Stimulated activated CD4-positive, alpha-beta T cell treated with anti-CD3 and anti-CD28 coated beads, Interleukin-1b, Interleukin-23, amount 100 ng/mL, for 48 hours (primary cell): ENCODE measurements around the gene STK24.
A peak's percentile ranks its signal among the peaks of the same experiment; 100 is the strongest.

Experiments used
- DNase-seq: peaks from one replicate; pipeline ENCODE4 v3.0.0-alpha.2; 2020

The STK24 gene

GRCh38 chr13:98467263-98467985 is 109.5 kb downstream of the STK24 start:
- no peak for DNase-seq

DNA sequence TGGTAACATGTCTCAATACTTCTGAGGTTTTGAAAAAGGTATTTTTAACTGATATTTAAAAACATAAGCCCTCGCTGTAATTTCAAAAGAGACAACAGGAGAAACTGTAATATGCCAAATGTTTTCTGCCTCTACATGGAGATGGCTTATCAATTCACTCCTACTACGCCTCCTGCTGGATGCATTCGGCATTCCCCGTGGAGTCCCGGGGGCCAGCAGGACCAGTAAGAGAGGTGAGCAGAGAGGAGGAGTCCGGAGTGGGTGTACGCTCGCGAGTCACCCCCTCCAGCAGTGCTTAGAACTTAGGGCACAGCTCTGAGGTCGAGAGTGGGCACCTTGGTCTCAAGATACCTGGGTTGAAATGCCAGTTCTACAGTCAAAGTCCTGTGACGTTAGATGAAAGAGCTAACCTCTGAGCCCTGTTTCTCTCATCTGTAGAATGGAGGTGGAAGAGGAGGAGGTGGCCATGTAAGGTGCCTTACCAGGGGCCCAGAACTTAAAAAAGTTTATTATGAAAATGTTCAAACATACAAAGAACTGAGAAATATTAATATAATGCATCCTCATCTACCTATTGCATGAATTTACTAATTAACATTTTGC is 110.2 kb downstream of the STK24 start:
- peak; percentile 62 for DNase-seq

GRCh38 chr13:98462946-98463345 is 114.0 kb downstream of the STK24 start:
- no peak for DNase-seq

DNA sequence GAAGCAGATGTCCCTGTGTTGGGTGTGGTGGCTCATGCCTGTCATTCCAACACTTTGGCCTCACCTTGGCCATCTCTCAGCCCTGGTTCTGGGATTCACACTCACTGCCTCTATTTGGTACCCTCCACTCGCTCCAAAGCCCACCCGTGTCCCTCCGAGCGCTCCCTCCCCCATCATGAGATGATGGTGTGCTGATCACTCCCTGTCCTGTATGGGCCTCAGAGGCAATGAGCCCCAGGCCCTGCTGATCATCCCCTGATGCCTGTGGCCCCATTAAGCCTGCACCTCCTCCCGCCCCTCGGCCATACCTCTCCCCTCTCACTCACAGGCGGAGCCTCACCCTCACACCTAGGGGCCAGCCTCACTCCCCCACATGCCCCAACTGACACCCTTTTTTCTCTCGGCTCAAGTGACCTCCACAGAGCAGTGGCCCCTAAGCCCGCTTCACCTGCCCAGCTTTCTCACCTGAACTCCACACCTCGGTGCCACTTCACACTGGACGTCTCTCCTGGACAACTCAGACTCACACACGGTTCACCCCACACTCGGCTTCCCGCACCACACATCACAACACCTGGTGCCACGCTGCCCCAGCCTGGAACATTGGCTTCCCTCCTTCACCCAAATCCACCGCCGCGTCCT is 114.5 kb downstream of the STK24 start:
- DNase-seq: no peak

GRCh38 chr13:98461486-98462240 is 115.2 kb downstream of the STK24 start:
- no peak for DNase-seq

DNA sequence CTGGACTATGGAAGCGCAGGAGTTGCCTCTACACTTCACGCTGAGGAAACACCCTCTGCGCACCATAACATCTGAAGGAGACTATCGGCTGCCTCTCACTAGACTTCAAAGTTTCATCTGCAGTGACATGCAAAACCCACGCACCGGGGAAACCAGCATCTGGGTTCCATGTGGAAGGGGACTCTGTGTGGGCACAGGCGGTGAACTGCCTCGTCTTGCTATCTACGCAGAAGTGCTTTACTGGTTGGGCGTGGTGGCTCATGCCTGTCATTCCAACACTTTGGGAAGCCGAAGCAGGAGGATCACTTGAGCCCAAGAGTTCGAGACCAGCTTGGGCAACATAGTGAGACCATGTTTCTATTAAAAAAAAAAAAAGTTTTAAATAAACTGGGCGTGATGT is 116.4 kb downstream of the STK24 start:
- DNase-seq: no peak

GRCh38 chr13:98459721-98460370 is 117.1 kb downstream of the STK24 start:
- DNase-seq: no peak

GRCh38 chr13:98459171-98459681 is 117.7 kb downstream of the STK24 start:
- no peak for DNase-seq

DNA sequence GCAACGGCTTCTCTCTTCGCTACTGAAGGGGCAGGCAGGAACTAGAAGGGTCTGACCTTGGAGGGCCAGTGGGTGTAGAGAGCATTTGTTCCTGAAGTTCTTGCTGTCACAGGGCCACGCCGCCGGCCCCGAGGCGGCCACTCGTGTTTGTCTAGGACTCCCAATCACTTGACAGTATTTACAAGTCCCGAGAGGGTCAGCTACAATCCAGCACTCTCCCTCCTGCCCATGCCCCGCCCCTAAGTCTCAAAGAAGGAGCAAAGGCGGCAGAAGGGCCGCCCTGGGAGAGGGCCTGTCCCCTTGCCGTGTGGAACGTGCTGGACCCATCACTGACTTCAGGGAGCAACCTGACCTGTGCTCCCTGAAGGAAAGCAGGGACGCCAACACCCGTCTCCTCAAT is 118.5 kb downstream of the STK24 start:
- DNase-seq: no peak

- no peak for DNase-seq
These were observed 119.9 kb downstream of the STK24 start for GRCh38 chr13:98457053-98457452.

- no peak for DNase-seq
These were observed 120.5 kb downstream of the STK24 start for GRCh38 chr13:98456413-98456845.

DNA sequence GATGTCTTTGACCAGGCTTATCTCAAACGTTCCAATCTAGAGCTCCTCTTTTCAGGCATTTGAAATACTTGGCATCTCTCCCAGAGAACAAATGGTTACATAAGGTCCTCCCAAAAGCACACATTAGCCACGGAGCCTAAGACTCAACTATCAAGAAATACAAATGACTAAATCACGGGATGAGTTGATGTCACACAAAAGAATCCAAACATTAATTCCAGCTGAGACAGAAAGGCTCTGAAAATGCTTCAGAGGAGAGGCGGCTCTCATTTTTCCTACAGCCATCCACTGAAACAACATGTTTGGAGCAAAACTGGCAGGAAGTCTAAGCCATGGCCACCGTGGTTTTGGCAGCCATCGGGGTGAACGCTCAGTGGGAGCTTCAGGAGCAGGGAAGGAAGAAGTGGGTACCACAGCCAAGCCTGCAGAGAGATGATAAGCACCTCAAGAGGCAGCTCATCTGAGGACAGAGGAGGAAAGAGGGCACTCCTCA is 122.5 kb downstream of the STK24 start:
- no peak for DNase-seq

GRCh38 chr13:98452851-98453843 is 123.8 kb downstream of the STK24 start:
- DNase-seq: no peak

- DNase-seq: no peak
These were observed 125.0 kb downstream of the STK24 start for GRCh38 chr13:98451676-98452470.

GRCh38 chr13:98450539-98451111 is 126.3 kb downstream of the STK24 start:
- DNase-seq: peak; percentile 24

- DNase-seq: no peak
These were observed 126.9 kb downstream of the STK24 start for GRCh38 chr13:98450026-98450425.

DNA sequence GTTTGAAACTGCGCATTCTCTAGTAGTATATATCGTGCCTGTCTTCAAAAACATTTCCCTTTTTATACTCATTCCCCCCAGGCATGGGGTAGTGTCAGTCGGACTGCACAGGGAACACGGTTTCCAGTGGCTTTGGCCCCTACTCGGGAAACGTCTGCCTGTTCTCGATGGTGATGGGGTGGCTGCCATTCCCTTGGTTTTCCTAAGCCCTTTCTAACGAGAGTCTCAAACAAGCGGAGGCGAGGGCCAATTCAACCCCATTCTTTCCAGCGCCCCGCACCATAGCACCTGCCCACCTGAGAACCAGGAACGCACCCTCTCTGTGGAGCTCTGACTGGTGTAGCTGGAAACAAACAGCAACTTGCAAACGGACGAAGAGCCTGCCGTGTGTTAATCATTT is 127.6 kb downstream of the STK24 start:
- no peak for DNase-seq

DNA sequence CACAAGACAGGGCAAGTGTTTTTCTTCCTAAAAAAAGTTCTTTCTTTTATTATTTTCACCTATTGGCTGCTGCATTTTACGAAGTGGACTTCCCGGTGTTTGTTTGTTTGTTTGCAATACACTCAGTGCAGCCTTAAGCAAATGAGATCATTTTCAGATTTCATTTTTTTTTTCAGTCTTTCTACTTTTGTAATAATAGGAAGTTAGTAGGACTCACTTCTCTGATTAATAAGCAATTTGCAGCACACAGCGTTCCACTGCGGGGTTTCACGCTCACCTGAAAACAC is 128.3 kb downstream of the STK24 start:
- no peak for DNase-seq

DNA sequence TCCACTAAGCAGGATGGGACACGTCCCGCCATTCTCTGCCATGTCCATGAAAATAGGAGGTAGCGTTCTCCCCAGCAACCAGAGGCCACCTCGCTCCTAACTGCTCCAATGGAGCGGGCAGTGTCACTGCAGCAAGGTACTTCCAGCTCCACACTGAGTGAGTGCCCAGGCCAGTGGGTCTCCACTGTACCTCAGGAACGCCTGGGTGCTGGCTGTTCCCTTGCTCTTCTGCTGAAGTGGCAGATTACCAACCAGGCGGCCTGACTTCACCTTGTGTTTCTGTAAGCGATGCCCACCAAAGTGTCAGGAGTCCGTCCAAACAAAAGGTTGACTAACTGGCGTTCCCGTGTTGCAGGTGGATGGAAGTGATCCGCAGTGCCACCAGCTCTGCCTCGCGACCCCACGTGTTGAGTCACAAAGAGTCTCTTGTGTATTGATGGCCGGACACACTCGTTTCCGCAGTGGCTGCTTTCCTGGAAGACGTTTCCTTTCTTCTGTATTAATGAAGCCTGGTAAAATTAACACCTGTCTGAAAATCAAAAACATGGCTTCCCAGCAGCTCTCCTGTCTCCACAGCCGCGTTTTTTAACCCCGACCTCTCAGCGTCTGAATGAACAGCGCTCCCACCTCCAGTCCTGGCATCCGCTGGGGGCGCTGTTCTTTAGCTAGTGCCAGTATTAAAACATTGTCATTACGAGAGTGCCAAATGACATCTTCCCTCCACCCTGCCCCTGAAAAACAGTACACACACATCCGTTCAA is 128.8 kb downstream of the STK24 start:
- DNase-seq: no peak

- no peak for DNase-seq
These were observed 129.8 kb downstream of the STK24 start for GRCh38 chr13:98447130-98447529.
